ENCODE data around the gene STEAP2.
A peak's percentile ranks its signal among the peaks of the same experiment; 100 is the strongest.

Gene STEAP2

GRCh38 chr7:90192876-90193750 lies 18.4 kb upstream of the STEAP2 start:
- no peak for DNase-seq (ENCODE audit: low read depth)

GRCh38 chr7:90194911-90195809 lies 16.4 kb upstream of the STEAP2 start:
- no peak for DNase-seq (ENCODE audit: low read depth)

GRCh38 chr7:90201500-90202195 lies 9.9 kb upstream of the STEAP2 start:
- no peak for DNase-seq (ENCODE audit: low read depth)

GRCh38 chr7:90207956-90208355 lies 3.6 kb upstream of the STEAP2 start:
- DNase-seq (ENCODE audit: low read depth), result no peak

GRCh38 chr7:90209776-90210175 lies 1.8 kb upstream of the STEAP2 start:
- DNase-seq (ENCODE audit: low read depth), result peak; percentile 23

GRCh38 chr7:90210475-90210874 lies 1.1 kb upstream of the STEAP2 start:
- no peak for DNase-seq (ENCODE audit: low read depth)

GRCh38 chr7:90210981-90211380 lies 559 bp upstream of the STEAP2 start:
- no peak for DNase-seq (ENCODE audit: low read depth)

GRCh38 chr7:90212149-90212495 lies 582 bp downstream of the STEAP2 start:
- no peak for DNase-seq (ENCODE audit: low read depth)

- DNase-seq (ENCODE audit: low read depth), result no peak
These were observed 2.0 kb downstream of the STEAP2 start for GRCh38 chr7:90213521-90213920.

GRCh38 chr7:90216080-90216674 lies 4.6 kb downstream of the STEAP2 start:
- no peak for DNase-seq (ENCODE audit: low read depth)

GRCh38 chr7:90216771-90217170 lies 5.2 kb downstream of the STEAP2 start:
- no peak for DNase-seq (ENCODE audit: low read depth)

GRCh38 chr7:90222390-90222789 lies 10.8 kb downstream of the STEAP2 start:
- DNase-seq (ENCODE audit: low read depth), result no peak

GRCh38 chr7:90222811-90223725 lies 11.5 kb downstream of the STEAP2 start:
- DNase-seq (ENCODE audit: low read depth), result peak; percentile 16

- DNase-seq (ENCODE audit: low read depth), result no peak
These were observed 12.7 kb downstream of the STEAP2 start for GRCh38 chr7:90224195-90224594.

GRCh38 chr7:90225181-90225580 lies 13.6 kb downstream of the STEAP2 start:
- no peak for DNase-seq (ENCODE audit: low read depth)

GRCh38 chr7:90225601-90226000 lies 14.1 kb downstream of the STEAP2 start:
- no peak for DNase-seq (ENCODE audit: low read depth)

GRCh38 chr7:90227259-90227658 lies 15.7 kb downstream of the STEAP2 start:
- DNase-seq (ENCODE audit: low read depth), result no peak

GRCh38 chr7:90229682-90230081 lies 18.1 kb downstream of the STEAP2 start:
- no peak for DNase-seq (ENCODE audit: low read depth)

- no peak for DNase-seq (ENCODE audit: low read depth)
These were observed 19.3 kb downstream of the STEAP2 start for GRCh38 chr7:90230834-90231233.

- no peak for DNase-seq (ENCODE audit: low read depth)
These were observed 19.8 kb downstream of the STEAP2 start for GRCh38 chr7:90231304-90231703.

- no peak for DNase-seq (ENCODE audit: low read depth)
These were observed 20.9 kb downstream of the STEAP2 start for GRCh38 chr7:90232430-90232829.

All from fibroblast of the conjunctiva (primary cell).